NOMO-1 (cell line): ENCODE results near the gene COL25A1.

Source experiments
- DNase-seq, 2 experiments: peaks; one replicate each; lab custom pipeline; 2025; ENCODE audit not compliant: unreplicated experiment in 2 of 2; lab: John Stamatoyannopoulos, UW

Gene COL25A1

GRCh38 chr4:108786351-108786750 lies 516.1 kb downstream of the COL25A1 start:
- no peak for DNase-seq

GRCh38 chr4:108783665-108784463 lies 518.6 kb downstream of the COL25A1 start:
- DNase-seq: no peak

GRCh38 chr4:108779958-108780357 lies 522.5 kb downstream of the COL25A1 start:
- DNase-seq: no peak

GRCh38 chr4:108777388-108777787 lies 525.1 kb downstream of the COL25A1 start:
- no peak for DNase-seq

- DNase-seq: no peak
These were observed 526.5 kb downstream of the COL25A1 start for GRCh38 chr4:108775921-108776320.

- DNase-seq: no peak
These were observed 527.5 kb downstream of the COL25A1 start for GRCh38 chr4:108774809-108775530.

GRCh38 chr4:108772402-108772801 lies 530.1 kb downstream of the COL25A1 start:
- DNase-seq: no peak

GRCh38 chr4:108766058-108766457 lies 536.4 kb downstream of the COL25A1 start:
- DNase-seq: no peak

GRCh38 chr4:108763986-108764385 lies 538.5 kb downstream of the COL25A1 start:
- no peak for DNase-seq

GRCh38 chr4:108763226-108763593 lies 539.2 kb downstream of the COL25A1 start:
- DNase-seq: no peak

GRCh38 chr4:108762559-108763225 lies 539.8 kb downstream of the COL25A1 start, which contains the start of gene ETNPPL:
Gene ETNPPL, minus strand, starts transcription at chr4:108763053. Its CDS starts 155 bp downstream, at chr4:108762898.
- no peak for DNase-seq
